Activated CD8-positive, alpha-beta T cell treated with anti-CD3 and anti-CD28 coated beads for 36 hours (primary cell): ENCODE measurements around the gene KCNK4. TPM values are rescaled to one million over a fixed set of nuclear protein-coding genes. Genes with fewer than 3 reads are reported as not detected.

Experiments used
- ATAC-seq: fragments of 200-7000 bp; cut with Tn5 transposase; one replicate; pipeline ENCODE4 v1.10.0; 2021; ENCODE audit warnings: mild to moderate bottlenecking, moderate library complexity
- CTCF ChIA-PET: fragments of 350-600 bp; sonication (Branson Sonifier 250); formaldehyde crosslinking; loops from one replicate; lab custom pipeline; 2021; ENCODE audit warnings: antibody characterized with exemption; lab: Charles Lee
- POLR2A ChIA-PET: fragments of 350-600 bp; sonication (Branson Sonifier 250); formaldehyde crosslinking; loops from one replicate; lab custom pipeline; 2021; ENCODE audit warnings: antibody characterized with exemption; lab: Charles Lee
- DNase-seq: peaks from one replicate; pipeline ENCODE4 v3.0.0-alpha.2; 2020
- H3K27ac Mint-ChIP-seq: one replicate; pipeline ENCODE4 v1.8.0; 2021; ENCODE audit warnings: mild to moderate bottlenecking, mixed read lengths
- H3K27me3 Mint-ChIP-seq: one replicate; pipeline ENCODE4 v1.8.0; 2021; ENCODE audit warnings: mixed read lengths
- H3K36me3 Mint-ChIP-seq: one replicate; pipeline ENCODE4 v1.8.0; 2021; ENCODE audit warnings: low read depth, mixed read lengths
- H3K4me1 Mint-ChIP-seq: one replicate; pipeline ENCODE4 v1.8.0; 2021; ENCODE audit warnings: low read depth, mixed read lengths
- H3K4me3 Mint-ChIP-seq: one replicate; pipeline ENCODE4 v1.8.0; 2021; ENCODE audit warnings: mild to moderate bottlenecking, moderate library complexity, mixed read lengths
- H3K9me3 Mint-ChIP-seq: one replicate; pipeline ENCODE4 v1.8.0; 2021; ENCODE audit warnings: mixed read lengths
- CTCF ChIP-seq: fragments of 200-600 bp; IDR thresholded peaks from one replicate; pipeline ENCODE4 v1.8.0; 2022; ENCODE audit warnings: antibody characterized with exemption, mild to moderate bottlenecking
- intact Hi-C: fragments of 100-400 bp; cut with micrococcal nuclease; formaldehyde crosslinking; loops from one replicate; pipeline ENCODE4 v1.10.0; 2022
- total RNA-seq, 2 experiments: library from RNA; stranded (reverse); gene quantifications; one replicate each; pipeline ENCODE4 v1.2.3, GENCODE V29; 2021

Gene KCNK4
- total RNA-seq, 2 experiments from 2014 or later: 0.23 TPM; not detected in 1

- ATAC-seq (no peak), DNase-seq (no peak)
- Mint-ChIP-seq H3K27me3 (no peaks in the 10 kb centered on the region), H3K36me3 (peaks cover 12% of the 10 kb centered on the region), H3K4me1 (peaks cover 21% of the 10 kb centered on the region), H3K4me3 (no peak overlapping the region), H3K27ac (no peak overlapping the region), H3K9me3 (no peaks in the 10 kb centered on the region)
- intact Hi-C loops: no loop called here
- TF ChIP-seq CTCF: no peak
- CTCF ChIA-PET: interaction anchor here (1.0 to 1.2 kb wide), 2 partner anchors 10 to 49 kb away, joined by 3 read pairs; partner anchors contain the start of gene ESRRA
- POLR2A ChIA-PET: interaction anchor here (0.7 to 3.1 kb wide), 4 partner anchors 9 to 45 kb away, joined by 3 to 11 read pairs (median 4); partner anchors contain the start of gene PPP1R14B
These were observed 35.7 kb upstream of the KCNK4 start for GRCh38 chr11:64255135-64256128.

GRCh38 chr11:64256300-64256699, 34.8 kb upstream of the KCNK4 start:
- no peak for TF ChIP-seq CTCF
- Mint-ChIP-seq H3K9me3 (no peaks in the 10 kb centered on the region), H3K4me3 (no peak overlapping the region), H3K27me3 (no peaks in the 10 kb centered on the region), H3K4me1 (peaks cover 18% of the 10 kb centered on the region), H3K36me3 (peaks cover 12% of the 10 kb centered on the region), H3K27ac (no peak overlapping the region)
- no peak for DNase-seq
- no peak for ATAC-seq
- POLR2A ChIA-PET: interaction anchor here (1.1 to 3.1 kb wide), 3 partner anchors 12 to 49 kb away, joined by 3 to 11 read pairs (median 3); partner anchors contain the start of gene FERMT3
- CTCF ChIA-PET: interaction anchor here (1.0 to 1.2 kb wide), 2 partner anchors 11 to 49 kb away, joined by 3 read pairs; partner anchors contain the start of gene ESRRA
- intact Hi-C loops: no loop called here

GRCh38 chr11:64258356-64258755, 32.7 kb upstream of the KCNK4 start:
- ChIA-PET POLR2A (interaction anchor here (1.7 to 2.7 kb wide), 2 partner anchors 10 to 13 kb away, joined by 6 to 14 read pairs; no protein-coding TSS in a partner anchor), CTCF (interaction anchor here (1.6 kb wide), 1 partner anchor 26 kb away, joined by 3 read pairs; the partner anchor contains the start of gene BAD)
- H3K27me3 Mint-ChIP-seq: no peaks in the 10 kb centered on the region
- no peaks in the 10 kb centered on the region for H3K9me3 Mint-ChIP-seq
- ATAC-seq (no peak), DNase-seq (no peak)
- H3K4me3 Mint-ChIP-seq: no peak overlapping the region
- no peak for TF ChIP-seq CTCF
- peaks cover 14% of the 10 kb centered on the region for H3K36me3 Mint-ChIP-seq
- peaks cover 12% of the 10 kb centered on the region for H3K4me1 Mint-ChIP-seq
- intact Hi-C loops: no loop called here
- no peak overlapping the region for H3K27ac Mint-ChIP-seq

- Mint-ChIP-seq H3K27me3 (no peaks in the 10 kb centered on the region), H3K9me3 (no peaks in the 10 kb centered on the region), H3K27ac (no peak overlapping the region), H3K36me3 (peaks cover 14% of the 10 kb centered on the region), H3K4me1 (peaks cover 12% of the 10 kb centered on the region), H3K4me3 (no peak overlapping the region)
- TF ChIP-seq CTCF: no peak
- CTCF ChIA-PET: interaction anchor here (1.6 kb wide), 1 partner anchor 25 kb away, joined by 3 read pairs; the partner anchor contains the start of gene BAD
- ATAC-seq (peak; percentile 11), DNase-seq (no peak)
- intact Hi-C loops: no loop called here
- POLR2A ChIA-PET: interaction anchor here (0.6 to 2.7 kb wide), 3 partner anchors 9 to 73 kb away, joined by 4 to 14 read pairs (median 6); partner anchors contain the start of gene STIP1
These were observed 32.1 kb upstream of the KCNK4 start for GRCh38 chr11:64258946-64259532.
